NCI-H82 (cell line): ENCODE measurements around the gene NFKBIZ.
"Not testable (repeated sequence)": the region's sequence is repeated elsewhere in the genome, so short reads cannot be mapped to it uniquely, and the experiment has no call there.

ENCODE experiments used
- DNase-seq: peaks from one replicate; lab custom pipeline; 2025; lab: John Stamatoyannopoulos, UW

The NFKBIZ gene

DNA sequence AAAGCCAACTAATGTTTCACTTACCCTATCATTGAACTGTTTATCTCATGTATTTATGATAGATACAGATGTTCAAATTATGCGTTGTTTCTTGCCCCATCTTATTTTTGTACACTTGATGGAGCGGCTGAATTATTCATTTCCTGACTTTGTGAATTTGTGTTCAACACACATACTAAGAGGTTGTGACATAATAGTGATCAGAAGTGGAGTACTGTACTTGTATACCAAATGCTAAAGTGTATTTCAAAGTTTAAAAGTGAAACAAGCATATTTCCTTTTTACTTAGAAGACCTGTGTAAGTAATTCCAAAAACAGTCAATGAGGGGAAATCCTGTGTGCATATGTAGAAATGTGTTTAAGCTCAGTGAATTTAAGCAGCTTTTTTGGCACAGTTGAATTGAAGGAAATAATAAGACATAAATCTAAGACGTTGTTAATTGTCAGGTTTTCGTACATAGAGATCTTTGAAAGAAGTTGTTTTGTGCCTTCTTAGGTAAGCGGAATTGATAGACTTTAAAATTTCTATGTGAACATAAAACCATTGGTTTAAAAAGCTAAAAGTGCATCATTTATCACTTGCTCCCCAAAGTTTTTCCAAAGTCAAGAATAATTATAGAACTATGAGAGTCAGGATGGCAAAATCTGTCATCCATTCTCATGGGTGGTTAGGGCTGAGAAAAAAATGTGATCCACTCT is 1.9 kb downstream of the NFKBIZ start:
- no peak for DNase-seq

GRCh38 chr3:101851850-101852714 is 2.8 kb downstream of the NFKBIZ start:
- no peak for DNase-seq

GRCh38 chr3:101852983-101853840 is 3.9 kb downstream of the NFKBIZ start:
- no peak for DNase-seq

DNA sequence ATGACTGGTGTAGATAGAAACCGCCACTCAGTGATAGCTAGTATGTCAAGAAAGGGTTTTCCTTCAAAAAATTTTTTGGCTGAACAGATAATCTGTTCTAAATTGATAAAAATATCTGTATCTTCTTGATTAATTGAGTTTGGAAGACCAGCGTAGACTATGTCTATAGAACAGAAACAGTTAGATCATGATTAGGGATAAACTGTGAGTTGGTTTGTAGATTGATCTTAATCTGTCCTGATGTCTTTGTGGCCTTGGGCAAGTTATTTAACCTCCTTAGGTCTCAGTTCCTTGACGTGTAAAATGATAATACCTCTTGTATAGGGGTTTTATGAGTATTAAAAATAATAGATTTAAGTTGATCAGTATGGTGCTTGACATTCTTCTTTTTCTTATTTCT is 4.7 kb downstream of the NFKBIZ start:
- no peak for DNase-seq

GRCh38 chr3:101854608-101855304 is 5.4 kb downstream of the NFKBIZ start:
- no peak for DNase-seq

- no peak for DNase-seq
These were observed 8.0 kb downstream of the NFKBIZ start for GRCh38 chr3:101857301-101857741.

GRCh38 chr3:101858464-101859030 is 9.2 kb downstream of the NFKBIZ start:
- no peak for DNase-seq

DNA sequence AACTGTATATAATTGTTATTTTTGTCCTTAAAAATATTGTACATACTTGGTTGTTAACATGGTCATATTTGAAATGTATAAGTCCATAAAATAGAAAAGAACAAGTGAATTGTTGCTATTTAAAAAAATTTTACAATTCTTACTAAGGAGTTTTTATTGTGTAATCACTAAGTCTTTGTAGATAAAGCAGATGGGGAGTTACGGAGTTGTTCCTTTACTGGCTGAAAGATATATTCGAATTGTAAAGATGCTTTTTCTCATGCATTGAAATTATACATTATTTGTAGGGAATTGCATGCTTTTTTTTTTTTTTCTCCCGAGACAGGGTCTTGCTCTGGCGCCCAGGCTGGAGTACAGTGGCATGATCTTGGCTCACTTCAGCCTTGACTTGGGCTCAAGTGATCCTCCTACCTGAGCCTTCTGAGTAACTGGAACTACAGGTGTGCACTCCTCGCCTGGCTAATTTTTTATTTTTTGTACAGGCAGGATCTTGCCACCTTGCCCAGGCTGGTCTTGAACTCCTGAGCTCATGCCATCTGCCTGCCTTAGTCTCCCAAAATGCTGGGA is 10.7 kb downstream of the NFKBIZ start:
- DNase-seq = no peak

DNA sequence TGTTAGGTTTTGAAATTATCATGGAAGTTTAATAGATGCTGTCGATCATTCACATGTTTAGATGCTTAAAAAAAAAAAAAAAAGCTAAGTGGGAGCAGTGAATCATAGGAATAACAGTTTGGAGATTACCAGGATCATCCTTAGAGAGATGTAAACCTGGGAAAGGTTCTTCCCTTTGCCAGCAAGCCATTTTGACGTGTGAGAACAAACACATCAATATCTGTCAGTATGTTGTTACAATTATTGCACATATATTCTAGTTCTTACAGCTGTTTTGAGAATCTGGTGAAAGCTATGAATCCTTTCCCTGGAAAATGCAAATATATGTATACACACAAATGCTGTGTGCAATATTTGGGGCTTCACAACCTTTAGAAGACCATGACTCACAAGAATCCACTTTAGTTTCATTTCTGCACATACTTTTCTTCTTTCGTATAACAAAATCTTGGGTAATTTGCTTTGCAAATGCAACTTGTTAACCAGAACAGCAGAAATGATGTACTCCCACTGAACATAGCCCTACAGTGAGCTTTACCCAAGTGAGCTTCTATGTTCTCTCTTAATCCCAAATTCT is 12.0 kb downstream of the NFKBIZ start:
- no peak for DNase-seq

- DNase-seq = no peak
These were observed 12.6 kb downstream of the NFKBIZ start for GRCh38 chr3:101861789-101862415.

GRCh38 chr3:101862416-101863165 is 13.3 kb downstream of the NFKBIZ start:
- DNase-seq = no peak

DNA sequence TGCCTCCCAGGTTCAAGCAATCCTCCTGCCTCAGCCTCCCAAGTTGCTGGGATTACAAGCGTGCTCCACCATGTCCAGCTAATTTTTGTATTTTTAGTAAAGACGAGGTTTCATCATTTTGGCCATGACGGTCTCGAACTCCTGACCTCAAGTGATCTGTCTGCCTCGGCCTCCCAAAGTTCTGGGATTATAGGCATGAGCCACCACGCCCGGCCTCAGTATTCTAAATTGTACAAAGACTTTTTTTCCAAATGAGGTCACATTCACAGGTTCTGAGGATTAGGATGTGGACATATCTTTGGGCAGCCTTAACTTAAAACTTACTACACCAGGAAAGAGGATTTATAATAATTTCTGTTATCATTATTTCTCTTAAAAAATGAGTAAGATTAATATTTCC is 15.6 kb downstream of the NFKBIZ start:
- DNase-seq = not testable (repeated sequence)

- DNase-seq = peak; percentile 10
These were observed 16.6 kb downstream of the NFKBIZ start for GRCh38 chr3:101865751-101866509.

DNA sequence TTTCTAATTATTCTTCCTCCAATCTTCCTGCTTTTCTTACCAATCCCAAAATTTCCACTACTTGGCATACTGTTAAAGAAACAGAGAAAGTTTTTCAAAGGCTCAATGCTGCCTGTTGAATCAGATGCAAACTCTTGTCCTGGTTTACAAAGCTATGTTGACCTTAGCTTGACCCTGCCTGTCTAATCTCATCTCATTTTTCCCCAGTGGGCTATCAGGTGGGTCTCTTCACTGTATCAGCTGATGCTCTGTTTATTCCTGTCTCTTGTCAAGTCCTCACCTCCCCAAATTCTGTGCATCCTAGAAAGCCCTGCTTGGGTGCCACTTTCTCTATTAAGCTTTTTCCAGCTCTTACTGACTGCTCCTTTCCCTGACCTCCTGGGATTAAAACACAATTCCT is 18.2 kb downstream of the NFKBIZ start:
- no peak for DNase-seq

- no peak for DNase-seq
These were observed 18.7 kb downstream of the NFKBIZ start for GRCh38 chr3:101867996-101868395.

GRCh38 chr3:101868534-101869464 is 19.5 kb downstream of the NFKBIZ start:
- DNase-seq = peak; percentile 11

DNA sequence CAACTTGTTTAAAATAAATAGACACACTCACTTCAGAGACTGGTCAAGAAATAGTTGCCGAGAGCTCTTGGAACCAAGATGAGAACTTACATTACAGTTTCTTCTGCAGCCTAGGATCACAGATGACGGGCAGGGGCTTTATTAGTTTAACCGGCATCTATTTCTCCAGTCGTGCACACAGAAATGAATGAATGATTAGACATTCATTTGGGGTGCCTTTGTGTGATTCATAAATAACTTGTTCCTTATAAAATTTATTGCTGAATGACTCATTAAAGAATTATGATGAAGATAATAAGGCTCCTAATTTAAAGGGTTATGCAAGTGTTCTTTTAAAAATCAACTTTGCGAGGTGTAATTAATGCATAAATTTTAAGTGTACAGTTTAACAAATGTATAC is 20.8 kb downstream of the NFKBIZ start:
- no peak for DNase-seq

GRCh38 chr3:101873619-101874018 is 24.3 kb downstream of the NFKBIZ start:
- no peak for DNase-seq
